K562 (cell line): ENCODE data around the gene ARHGAP23.

Source experiments
- EHMT2 ChIP-seq: fragments of 450-650 bp; IDR thresholded peaks from 2 replicates; pipeline ENCODE4 v1.6.1; 2018; ENCODE audit warnings: antibody characterized with exemption
- ESRRA ChIP-seq: fragments of 450-650 bp; IDR thresholded peaks from 2 replicates; pipeline ENCODE4 v1.6.1; 2014; ENCODE audit warnings: low read depth, mild to moderate bottlenecking, moderate library complexity, borderline replicate concordance
- MYC ChIP-seq, 2 experiments: fragments of 250-450 bp in 1 of 2; sonication (Bioruptor Pico) in 1 of 2; IDR thresholded peaks; 2 replicates each; pipeline versions ENCODE4 v1.5.1 to v1.6.1; 2012 to 2021; ENCODE audit warnings: low read depth in 2 of 2, borderline replicate concordance in 1 of 2, improper control_type of control experiment in 1 of 2, low read length in 1 of 2, mild to moderate bottlenecking in 1 of 2, moderate library complexity in 1 of 2
- MYNN ChIP-seq, 2 experiments: sonication (generic); formaldehyde crosslinking in 1 of 2; IDR thresholded peaks; 2 replicates each; pipeline versions ENCODE4 v1.5.0 to v1.6.1; 2016 to 2020; ENCODE audit warnings: antibody characterized with exemption in 1 of 2, missing genetic modification reagents in 1 of 2
- POLR2A ChIP-seq: fragments of 450-650 bp; conservative IDR thresholded peaks from 2 replicates; pipeline ENCODE4 v1.6.1; 2016
- POLR2AphosphoS5 ChIP-seq: IDR thresholded peaks from 2 replicates; pipeline ENCODE4 v1.6.1; 2011; ENCODE audit warnings: mild to moderate bottlenecking, low read depth, low read length, moderate library complexity; ENCODE audit not compliant: control insufficient read depth, insufficient read depth
- SP1 ChIP-seq: sonication (generic); formaldehyde crosslinking; IDR thresholded peaks from 2 replicates; pipeline ENCODE4 v1.8.1; 2022; ENCODE audit warnings: mild to moderate bottlenecking, missing genetic modification reagents
- SRSF9 ChIP-seq: fragments of 200-400 bp; formaldehyde crosslinking; IDR thresholded peaks from 2 replicates; pipeline ENCODE4 v1.6.1; 2017; ENCODE audit warnings: low read depth, low read length, borderline replicate concordance
- TEAD4 ChIP-seq, 2 experiments: sonication (generic) in 1 of 2; formaldehyde crosslinking in 1 of 2; IDR thresholded peaks; 2 replicates each; pipeline versions ENCODE4 v1.6.1 to v1.8.0; 2012 to 2022; ENCODE audit warnings: borderline replicate concordance in 1 of 2, inconsistent platforms in 1 of 2, low read length in 1 of 2, mild to moderate bottlenecking in 1 of 2, missing genetic modification reagents in 1 of 2
- ZKSCAN1 ChIP-seq: fragments of 150-350 bp; IDR thresholded peaks from 2 replicates; pipeline ENCODE4 v1.6.1; 2016; ENCODE audit warnings: low read depth, low read length
- TF ChIP-seq, protein P1 (sequence below): sonication (generic); formaldehyde crosslinking; IDR thresholded peaks from 2 replicates; pipeline ENCODE4 v1.8.0; 2022; ENCODE audit warnings: mild to moderate bottlenecking, missing genetic modification reagents
- TF ChIP-seq, protein P2 (sequence below): fragments of 450-650 bp; formaldehyde crosslinking; IDR thresholded peaks from 2 replicates; pipeline ENCODE4 v1.4.0; 2022; ENCODE audit warnings: missing genetic modification characterization
- TF ChIP-seq, protein P3 (sequence below), 3 experiments: IDR thresholded peaks in 2 of 3; conservative IDR thresholded peaks in 1 of 3; 2 replicates each; pipeline ENCODE4 v1.5.1; 2011 to 2012; ENCODE audit warnings: low read length in 3 of 3, mild to moderate bottlenecking in 3 of 3, control low read depth in 2 of 3, improper control_type of control experiment in 1 of 3, inconsistent platforms in 1 of 3, low read depth in 1 of 3, mixed read lengths in 1 of 3, moderate library complexity in 1 of 3; ENCODE audit not compliant: insufficient read depth in 2 of 3

DNA sequence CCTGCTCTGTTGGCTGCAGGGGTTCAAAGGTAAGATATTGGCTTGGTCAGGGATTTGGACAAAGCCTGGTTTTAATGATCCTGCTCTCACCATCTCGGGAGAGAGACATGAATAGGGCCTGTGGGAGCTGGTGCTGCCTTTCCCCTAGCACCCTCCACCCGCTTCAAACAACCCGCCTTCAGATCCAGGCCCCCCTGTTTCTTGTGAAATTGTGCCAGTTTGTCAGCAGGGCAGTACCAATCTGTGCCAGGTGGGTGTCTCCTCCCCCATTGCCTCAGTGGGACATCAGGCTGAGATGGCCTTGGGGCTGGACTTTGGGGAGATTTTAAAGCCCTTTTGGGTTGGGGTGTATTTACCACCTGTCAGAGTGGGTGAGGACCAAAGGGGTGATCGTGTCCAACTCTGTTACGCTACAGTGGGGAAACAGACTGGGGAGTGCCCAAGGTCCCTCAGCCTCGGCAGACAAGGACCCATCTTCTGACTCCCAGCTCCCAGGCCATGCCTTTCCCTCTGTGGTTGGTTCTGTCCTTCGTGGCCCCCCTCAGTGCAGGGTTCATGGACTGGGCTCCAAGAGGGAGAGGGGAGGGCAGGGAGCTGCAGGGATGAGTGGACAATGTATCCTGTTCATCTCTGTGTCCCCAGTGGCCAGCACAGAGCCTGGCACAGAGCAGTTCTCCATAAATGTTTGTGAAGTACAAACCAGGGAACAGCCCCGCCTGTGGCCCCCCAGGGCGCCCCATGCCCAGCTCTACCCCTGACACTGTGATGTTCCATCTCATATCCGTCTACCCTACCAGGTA is 3.3 kb downstream of the ARHGAP23 start:
- TF ChIP-seq, protein P1, sequence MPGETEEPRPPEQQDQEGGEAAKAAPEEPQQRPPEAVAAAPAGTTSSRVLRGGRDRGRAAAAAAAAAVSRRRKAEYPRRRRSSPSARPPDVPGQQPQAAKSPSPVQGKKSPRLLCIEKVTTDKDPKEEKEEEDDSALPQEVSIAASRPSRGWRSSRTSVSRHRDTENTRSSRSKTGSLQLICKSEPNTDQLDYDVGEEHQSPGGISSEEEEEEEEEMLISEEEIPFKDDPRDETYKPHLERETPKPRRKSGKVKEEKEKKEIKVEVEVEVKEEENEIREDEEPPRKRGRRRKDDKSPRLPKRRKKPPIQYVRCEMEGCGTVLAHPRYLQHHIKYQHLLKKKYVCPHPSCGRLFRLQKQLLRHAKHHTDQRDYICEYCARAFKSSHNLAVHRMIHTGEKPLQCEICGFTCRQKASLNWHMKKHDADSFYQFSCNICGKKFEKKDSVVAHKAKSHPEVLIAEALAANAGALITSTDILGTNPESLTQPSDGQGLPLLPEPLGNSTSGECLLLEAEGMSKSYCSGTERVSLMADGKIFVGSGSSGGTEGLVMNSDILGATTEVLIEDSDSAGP (CRISPR knock-in tag) = no peak
- TF ChIP-seq, protein P2, sequence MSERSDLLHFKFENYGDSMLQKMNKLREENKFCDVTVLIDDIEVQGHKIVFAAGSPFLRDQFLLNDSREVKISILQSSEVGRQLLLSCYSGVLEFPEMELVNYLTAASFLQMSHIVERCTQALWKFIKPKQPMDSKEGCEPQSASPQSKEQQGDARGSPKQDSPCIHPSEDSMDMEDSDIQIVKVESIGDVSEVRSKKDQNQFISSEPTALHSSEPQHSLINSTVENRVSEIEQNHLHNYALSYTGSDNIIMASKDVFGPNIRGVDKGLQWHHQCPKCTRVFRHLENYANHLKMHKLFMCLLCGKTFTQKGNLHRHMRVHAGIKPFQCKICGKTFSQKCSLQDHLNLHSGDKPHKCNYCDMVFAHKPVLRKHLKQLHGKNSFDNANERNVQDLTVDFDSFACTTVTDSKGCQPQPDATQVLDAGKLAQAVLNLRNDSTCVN (CRISPR knock-in tag) = no peak
- TF ChIP-seq TEAD4 (IDR thresholded peaks at IDR 0.05; ENCODE audit: low read length) (no peak), TEAD4 (CRISPR knock-in tag; IDR thresholded peaks at IDR 0.05; ENCODE audit: borderline replicate concordance) (no peak), EHMT2 (no peak), ESRRA (no peak), MYNN (IDR thresholded peaks at IDR 0.05) (no peak), MYNN (CRISPR knock-in tag; IDR thresholded peaks at IDR 0.05) (no peak), POLR2AphosphoS5 (no peak), SP1 (CRISPR knock-in tag) (no peak), SRSF9 (no peak), MYC (IDR thresholded peaks at IDR 0.05; ENCODE audit: low read depth, low read length) (no peak), MYC (CRISPR knock-in tag; IDR thresholded peaks at IDR 0.05; ENCODE audit: borderline replicate concordance, low read depth) (no peak), ZKSCAN1 (no peak), POLR2A (no peak)
- TF ChIP-seq, protein P3, sequence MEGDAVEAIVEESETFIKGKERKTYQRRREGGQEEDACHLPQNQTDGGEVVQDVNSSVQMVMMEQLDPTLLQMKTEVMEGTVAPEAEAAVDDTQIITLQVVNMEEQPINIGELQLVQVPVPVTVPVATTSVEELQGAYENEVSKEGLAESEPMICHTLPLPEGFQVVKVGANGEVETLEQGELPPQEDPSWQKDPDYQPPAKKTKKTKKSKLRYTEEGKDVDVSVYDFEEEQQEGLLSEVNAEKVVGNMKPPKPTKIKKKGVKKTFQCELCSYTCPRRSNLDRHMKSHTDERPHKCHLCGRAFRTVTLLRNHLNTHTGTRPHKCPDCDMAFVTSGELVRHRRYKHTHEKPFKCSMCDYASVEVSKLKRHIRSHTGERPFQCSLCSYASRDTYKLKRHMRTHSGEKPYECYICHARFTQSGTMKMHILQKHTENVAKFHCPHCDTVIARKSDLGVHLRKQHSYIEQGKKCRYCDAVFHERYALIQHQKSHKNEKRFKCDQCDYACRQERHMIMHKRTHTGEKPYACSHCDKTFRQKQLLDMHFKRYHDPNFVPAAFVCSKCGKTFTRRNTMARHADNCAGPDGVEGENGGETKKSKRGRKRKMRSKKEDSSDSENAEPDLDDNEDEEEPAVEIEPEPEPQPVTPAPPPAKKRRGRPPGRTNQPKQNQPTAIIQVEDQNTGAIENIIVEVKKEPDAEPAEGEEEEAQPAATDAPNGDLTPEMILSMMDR (IDR thresholded peaks at IDR 0.05 in 2 of 3, conservative IDR thresholded peaks at IDR 0.05 in 1 of 3; ENCODE audit: insufficient read depth in 2 of 3, low read depth in 1 of 3, low read length in 3 of 3) = no peak
